SK-N-SH (cell line): Measurements from ENCODE around the gene MACROD2. TPM values are rescaled to one million over a fixed set of nuclear protein-coding genes. Genes with fewer than 3 reads are reported as not detected.

Source experiments
- CTCF ChIA-PET: fragments of 300-600, 350-600 bp; formaldehyde crosslinking; extraction: SDS; loops from one replicate; lab custom pipeline; 2021; lab: Yijun Ruan, JAX
- POLR2A ChIA-PET: fragments of 350-600 bp; sonication (Branson Sonifier 250); formaldehyde crosslinking; extraction: SDS; loops from one replicate; lab custom pipeline; 2020; ENCODE audit warnings: antibody characterized with exemption, inconsistent platforms; lab: Yijun Ruan, JAX
- DNase-seq: peaks from one replicate; pipeline ENCODE4 v3.0.0; 2012
- H2AFZ ChIP-seq: fragments of 200-600 bp; sonication (generic); 2 replicates; pipeline ENCODE4 v1.8.1; 2016; ENCODE audit warnings: antibody characterized with exemption, mild to moderate bottlenecking, low read depth
- H3F3A ChIP-seq: fragments of 200-600 bp; sonication (generic); replicated peaks from 2 replicates; pipeline ENCODE3; 2016; ENCODE audit warnings: antibody characterized with exemption, mild to moderate bottlenecking; ENCODE audit not compliant: insufficient read depth
- H3K27ac ChIP-seq, 2 experiments: fragments of 200-500 bp in 1 of 2; fragments of 200-600 bp in 1 of 2; sonication (Bioruptor generic) in 1 of 2; sonication (generic), shearing (Covaris generic) in 1 of 2; 2 replicates each; pipeline versions ENCODE4 v1.5.1 to v1.6.1; 2014 to 2016; ENCODE audit warnings: low read depth in 2 of 2, inconsistent platforms in 1 of 2, low read length in 1 of 2, mild to moderate bottlenecking in 1 of 2, mixed read lengths in 1 of 2
- H3K27me3 ChIP-seq: fragments of 200-600 bp; sonication (generic), shearing (Covaris generic); 2 replicates; pipeline ENCODE4 v1.6.1; 2016; ENCODE audit warnings: mixed run types; ENCODE audit not compliant: insufficient read depth
- H3K36me3 ChIP-seq, 2 experiments: fragments of 200-500 bp in 1 of 2; fragments of 200-600 bp in 1 of 2; sonication (Bioruptor generic) in 1 of 2; sonication (generic) in 1 of 2; replicated peaks in 1 of 2; 2 replicates each; pipeline versions ENCODE3 to v1.5.1; 2014 to 2016; ENCODE audit warnings: low read length in 1 of 2, mild to moderate bottlenecking in 1 of 2; ENCODE audit not compliant: insufficient read depth in 2 of 2, control insufficient read depth in 1 of 2
- H3K4me1 ChIP-seq, 2 experiments: fragments of 200-500 bp in 1 of 2; fragments of 200-600 bp in 1 of 2; sonication (Bioruptor generic) in 1 of 2; sonication (generic), shearing (Covaris generic) in 1 of 2; 2 replicates each; pipeline versions ENCODE4 v1.5.1 to v1.6.1; 2014 to 2016; ENCODE audit warnings: low read depth in 1 of 2, low read length in 1 of 2, mixed run types in 1 of 2; ENCODE audit not compliant: insufficient read depth in 2 of 2, control insufficient read depth in 1 of 2
- H3K4me2 ChIP-seq: fragments of 200-600 bp; sonication (generic), shearing (Covaris generic); 2 replicates; pipeline ENCODE4 v1.6.1; 2017; ENCODE audit warnings: mixed run types
- H3K4me3 ChIP-seq, 2 experiments: fragments of 200-500 bp in 1 of 2; fragments of 200-600 bp in 1 of 2; sonication (Bioruptor generic) in 1 of 2; sonication (generic), shearing (Covaris generic) in 1 of 2; 2 replicates each; pipeline versions ENCODE4 v1.5.1 to v1.8.1; 2014 to 2016; ENCODE audit warnings: low read depth in 2 of 2, inconsistent platforms in 1 of 2, low read length in 1 of 2, mild to moderate bottlenecking in 1 of 2, mixed read lengths in 1 of 2, moderate library complexity in 1 of 2
- H3K79me2 ChIP-seq: fragments of 200-600 bp; sonication (generic); 2 replicates; pipeline ENCODE4 v1.8.1; 2017; ENCODE audit warnings: mild to moderate bottlenecking; ENCODE audit not compliant: insufficient read depth
- H3K9ac ChIP-seq: fragments of 200-600 bp; sonication (generic); 2 replicates; pipeline ENCODE4 v1.6.1; 2017; ENCODE audit warnings: mixed run types
- H3K9me2 ChIP-seq: fragments of 200-600 bp; sonication (generic); 2 replicates; pipeline ENCODE4 v1.6.1; 2017; ENCODE audit warnings: mixed run types
- H3K9me3 ChIP-seq: fragments of 200-600 bp; sonication (generic); 2 replicates; pipeline ENCODE4 v1.6.1; 2017; ENCODE audit warnings: mixed run types, mild to moderate bottlenecking, moderate library complexity
- H4K20me1 ChIP-seq: fragments of 200-600 bp; sonication (generic); 2 replicates; pipeline ENCODE4 v1.6.1; 2017; ENCODE audit warnings: mild to moderate bottlenecking, mixed run types; ENCODE audit not compliant: insufficient read depth
- CTCF ChIP-seq: fragments of 200-600 bp; sonication (generic); IDR thresholded peaks from 2 replicates; pipeline ENCODE4 v1.6.1; 2017; ENCODE audit warnings: antibody characterized with exemption, mild to moderate bottlenecking, moderate library complexity
- EP300 ChIP-seq, 2 experiments: IDR thresholded peaks; 2 replicates each; pipeline versions ENCODE4 v1.4.0 to v1.6.1; 2012; ENCODE audit warnings: borderline replicate concordance in 1 of 2, low read depth in 1 of 2, low read length in 1 of 2
- EZH2phosphoT487 ChIP-seq: fragments of 200-600 bp; sonication (generic); IDR thresholded peaks from 2 replicates; pipeline ENCODE4 v1.6.1; 2017; ENCODE audit warnings: low read depth, mixed run types, mild to moderate bottlenecking, antibody characterized with exemption, moderate library complexity, borderline replicate concordance
- FOSL2 ChIP-seq: IDR thresholded peaks from 2 replicates; pipeline ENCODE4 v1.4.0; 2012; ENCODE audit warnings: low read depth, mild to moderate bottlenecking, moderate library complexity, borderline replicate concordance
- FOXJ3 ChIP-seq: sonication (generic); formaldehyde crosslinking; IDR thresholded peaks from 2 replicates; pipeline ENCODE4 v1.5.1; 2020; ENCODE audit warnings: mild to moderate bottlenecking, missing genetic modification reagents
- FOXM1 ChIP-seq: IDR thresholded peaks from 2 replicates; pipeline ENCODE4 v1.4.0; 2012; ENCODE audit warnings: low read depth, mild to moderate bottlenecking
- GATA2 ChIP-seq: sonication (generic); formaldehyde crosslinking; IDR thresholded peaks from 2 replicates; pipeline ENCODE4 v1.5.0; 2020; ENCODE audit warnings: mild to moderate bottlenecking, missing genetic modification reagents
- MAX ChIP-seq: IDR thresholded peaks from 2 replicates; pipeline ENCODE4 v1.4.0; 2012; ENCODE audit warnings: low read depth
- MXI1 ChIP-seq: IDR thresholded peaks from 2 replicates; pipeline ENCODE4 v1.6.1; 2012; ENCODE audit warnings: mild to moderate bottlenecking, low read depth, low read length, improper control_type of control experiment
- NFIC ChIP-seq: IDR thresholded peaks from 2 replicates; pipeline ENCODE4 v1.4.0; 2012; ENCODE audit warnings: borderline replicate concordance
- RAD21 ChIP-seq: IDR thresholded peaks from 2 replicates; pipeline ENCODE4 v1.6.1; 2012; ENCODE audit warnings: mild to moderate bottlenecking, low read length
- TCF12 ChIP-seq: IDR thresholded peaks from 2 replicates; pipeline ENCODE4 v1.4.0; 2012
- TEAD4 ChIP-seq: IDR thresholded peaks from 2 replicates; pipeline ENCODE4 v1.4.0; 2012; ENCODE audit warnings: mild to moderate bottlenecking, borderline replicate concordance; ENCODE audit not compliant: insufficient read depth
- YY1 ChIP-seq: IDR thresholded peaks from 2 replicates; pipeline ENCODE4 v1.4.0; 2012; ENCODE audit warnings: low read depth, mild to moderate bottlenecking
- ZBTB33 ChIP-seq: IDR thresholded peaks from 2 replicates; pipeline ENCODE4 v1.4.0; 2012; ENCODE audit warnings: low read depth, borderline replicate concordance
- WGBS: methylation state at CpG from one replicate; pipeline ENCODE4 v1.1.6; 2017; ENCODE audit warnings: low lambda C conversion rate; 5-methylcytosine and 5-hydroxymethylcytosine counted together
- polyA plus RNA-seq, 3 experiments: library from polyadenylated mRNA; depleted of rRNA; stranded (reverse); fragments of >200 nt; gene quantifications; 2 replicates each; pipeline ENCODE4 v1.2.3, GENCODE V29; 2012

The MACROD2 gene
- polyA plus RNA-seq, 1 of the 3 experiments (the other 2 are of a cell fraction), result 0.33 TPM

GRCh38 chr20:15288106-15288505 is 1292.8 kb downstream of the MACROD2 start (continued):
- TF ChIP-seq ZBTB33, result no peak

- CTCF ChIA-PET, result interaction anchor here (1.1 kb wide), 1 partner anchor 18 kb away, joined by 3 read pairs; no protein-coding TSS in a partner anchor
- TF ChIP-seq TCF12, result no peak
- TF ChIP-seq FOXM1, result no peak
- TF ChIP-seq MAX, result no peak
- TF ChIP-seq FOSL2, result no peak
- TF ChIP-seq FOXJ3 (CRISPR knock-in tag), result no peak
- no peak for TF ChIP-seq EP300 (IDR thresholded peaks at IDR 0.05; ENCODE audit: borderline replicate concordance in 1 of 2, low read depth in 1 of 2, low read length in 1 of 2)
- H3F3A ChIP-seq, result no peaks in the 10 kb centered on the region
- no peaks in the 10 kb centered on the region for H3K36me3 ChIP-seq
- H3K4me3 ChIP-seq, result no peak overlapping the region
- no peak for DNase-seq
- no peaks in the 10 kb centered on the region for H4K20me1 ChIP-seq
- no peak overlapping the region for H3K27ac ChIP-seq
- H2AFZ ChIP-seq, result no peak overlapping the region
- no peaks in the 10 kb centered on the region for H3K27me3 ChIP-seq
- no peaks in the 10 kb centered on the region for H3K79me2 ChIP-seq
- POLR2A ChIA-PET, result no interaction called here
- no peak overlapping the region for H3K4me2 ChIP-seq
- H3K4me1 ChIP-seq, result no peaks in the 10 kb centered on the region
- H3K9me2 ChIP-seq, result no peaks in the 10 kb centered on the region
- WGBS, result 67% methylated on average over 4 of the region's 4 CpGs
- H3K9ac ChIP-seq, result no peak overlapping the region
- no peaks in the 10 kb centered on the region for H3K9me3 ChIP-seq
These were observed 1294.0 kb downstream of the MACROD2 start for GRCh38 chr20:15289337-15289736.

- ChIA-PET POLR2A (no interaction called here), CTCF (no interaction called here)
- Histone ChIP-seq H3K4me3 (no peak overlapping the region), H2AFZ (no peak overlapping the region), H3K27ac (no peak overlapping the region), H3K9ac (no peak overlapping the region), H3K27me3 (no peaks in the 10 kb centered on the region), H3F3A (no peaks in the 10 kb centered on the region), H3K4me1 (no peaks in the 10 kb centered on the region), H3K79me2 (no peaks in the 10 kb centered on the region), H3K4me2 (no peak overlapping the region), H3K9me3 (no peaks in the 10 kb centered on the region), H3K36me3 (no peaks in the 10 kb centered on the region)
- DNase-seq, result no peak
- 44% methylated on average over 4 of the region's 4 CpGs for WGBS
- TF ChIP-seq YY1 (no peak), EP300 (IDR thresholded peaks at IDR 0.05; ENCODE audit: borderline replicate concordance in 1 of 2, low read depth in 1 of 2, low read length in 1 of 2) (no peak), GATA2 (CRISPR knock-in tag) (no peak), CTCF (no peak), MXI1 (no peak), EZH2phosphoT487 (no peak), RAD21 (no peak), NFIC (no peak), TEAD4 (no peak), FOSL2 (no peak)
- TF ChIP-seq, all 33 proteins: peak for 0
- H4K20me1 ChIP-seq, result no peaks in the 10 kb centered on the region
- no peaks in the 10 kb centered on the region for H3K9me2 ChIP-seq
These were observed 1297.1 kb downstream of the MACROD2 start for GRCh38 chr20:15292405-15292804.
